Endometrial microvascular endothelial cells (primary cell): ENCODE measurements around the gene NTRK3. TPM values are rescaled to one million over a fixed set of nuclear protein-coding genes. Genes with fewer than 3 reads are reported as not detected.

Experiments used
- in situ Hi-C: cut with HindIII; loops from 2 replicates; pipeline ENCODE4 v1.10.0; 2017; ENCODE audit warnings: low sequenced_read_pairs, low pct_unique_long_range_greater_than_20kb; ENCODE audit errors: inconsistent ontology term
- total RNA-seq: library from RNA; depleted of rRNA; stranded (reverse); fragments of >200 nt; gene quantifications from one replicate; pipeline ENCODE4 v1.2.3, GENCODE V29; 2015; ENCODE audit errors: inconsistent ontology term

NTRK3 gene
- total RNA-seq, 1 donor from 2014 or later = not detected

- in situ Hi-C loops = no loop called here
Observed at GRCh38 chr15:88264622-88265021, 8.1 kb upstream of the NTRK3 start.

- in situ Hi-C loops = no loop called here
Observed at GRCh38 chr15:88262064-88262463, 5.5 kb upstream of the NTRK3 start.

GRCh38 chr15:88258093-88258641 lies 1.6 kb upstream of the NTRK3 start:
- in situ Hi-C loops = no loop called here

- in situ Hi-C loops = no loop called here
Observed at GRCh38 chr15:88257311-88258092, 963 bp upstream of the NTRK3 start.

- in situ Hi-C loops = no loop called here
Observed at GRCh38 chr15:88255484-88256278, 858 bp downstream of the NTRK3 start.

- in situ Hi-C loops = no loop called here
Observed at GRCh38 chr15:88255087-88255483, 1.5 kb downstream of the NTRK3 start.

- in situ Hi-C loops = no loop called here
Observed at GRCh38 chr15:88252441-88252840, 4.1 kb downstream of the NTRK3 start.

- in situ Hi-C loops = no loop called here
Observed at GRCh38 chr15:88250826-88251225, 5.7 kb downstream of the NTRK3 start.

GRCh38 chr15:88249220-88249619 lies 7.3 kb downstream of the NTRK3 start:
- in situ Hi-C loops = no loop called here

GRCh38 chr15:88247914-88248313 lies 8.6 kb downstream of the NTRK3 start:
- in situ Hi-C loops = no loop called here

- in situ Hi-C loops = no loop called here
Observed at GRCh38 chr15:88246666-88247446, 9.7 kb downstream of the NTRK3 start.

- in situ Hi-C loops = no loop called here
Observed at GRCh38 chr15:88246081-88246480, 10.5 kb downstream of the NTRK3 start.

GRCh38 chr15:88243895-88244787 lies 12.4 kb downstream of the NTRK3 start:
- in situ Hi-C loops = no loop called here

GRCh38 chr15:88242586-88243555 lies 13.7 kb downstream of the NTRK3 start:
- in situ Hi-C loops = no loop called here

GRCh38 chr15:88241461-88241860 lies 15.1 kb downstream of the NTRK3 start:
- in situ Hi-C loops = no loop called here

GRCh38 chr15:88241060-88241459 lies 15.5 kb downstream of the NTRK3 start:
- in situ Hi-C loops = no loop called here

- in situ Hi-C loops = no loop called here
Observed at GRCh38 chr15:88239594-88239993, 16.9 kb downstream of the NTRK3 start.
